HL-60/S4 treated with phorbol 12-myristate 13-acetate at 8.2 ng/mL for 4 days and 3 days (cell line): ENCODE measurements around the gene NDUFB3.
"Not testable (repeated sequence)": the region's sequence is repeated elsewhere in the genome, so short reads cannot be mapped to it uniquely, and the experiment has no call there.

ENCODE experiments used
- in situ Hi-C: fragments of 300-500 bp; cut with MboI; formaldehyde crosslinking; loops from 2 replicates; pipeline ENCODE4 v1.15.0; 2022; ENCODE audit warnings: low sequenced_read_pairs

Gene NDUFB3

DNA sequence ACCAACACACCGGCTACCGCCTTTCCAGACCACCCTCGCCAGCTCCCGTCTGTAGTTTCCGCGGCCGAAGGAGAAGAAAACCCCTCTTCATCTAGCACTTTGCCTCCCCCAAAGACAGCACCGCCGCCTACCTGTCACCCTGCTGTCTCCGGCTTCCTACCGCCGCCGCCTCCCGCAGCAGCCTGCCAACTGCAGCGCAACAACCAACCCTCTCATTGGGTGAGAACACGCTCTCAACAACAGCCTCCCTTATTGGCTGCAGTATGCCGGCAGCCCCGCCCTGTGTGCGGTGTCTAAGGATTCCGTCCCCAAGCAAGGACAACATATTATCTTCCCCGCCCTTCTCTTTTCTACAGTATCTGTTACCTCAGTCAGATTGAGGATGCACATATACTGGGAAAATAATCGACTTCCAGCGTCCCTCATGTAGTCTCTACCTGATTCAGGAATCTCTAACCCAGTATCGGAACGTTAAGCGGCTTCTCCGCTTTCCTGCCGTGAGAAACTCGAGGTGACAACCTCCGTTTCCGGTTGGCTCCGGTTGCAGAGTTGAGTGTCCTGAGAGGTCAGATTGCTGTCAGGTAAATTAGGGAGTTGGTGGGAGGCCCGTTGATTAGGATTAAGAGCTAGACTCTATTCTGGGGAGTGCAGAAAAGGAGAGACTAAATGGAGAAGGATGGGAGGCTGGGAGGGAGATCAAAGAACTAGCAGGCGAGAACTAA is at the start of gene NDUFB3, which contains the start of gene HYCC2:
Gene NDUFB3 (plus strand): TSS at position 523 of the 722 bp plus-strand sequence. CDS start 6,882 bp downstream, outside the sequence.
Gene HYCC2 (minus strand): TSS at position 193 of the 722 bp plus-strand sequence. CDS start 47,662 bp downstream, outside the sequence.
- in situ Hi-C loops, result no loop called here

DNA sequence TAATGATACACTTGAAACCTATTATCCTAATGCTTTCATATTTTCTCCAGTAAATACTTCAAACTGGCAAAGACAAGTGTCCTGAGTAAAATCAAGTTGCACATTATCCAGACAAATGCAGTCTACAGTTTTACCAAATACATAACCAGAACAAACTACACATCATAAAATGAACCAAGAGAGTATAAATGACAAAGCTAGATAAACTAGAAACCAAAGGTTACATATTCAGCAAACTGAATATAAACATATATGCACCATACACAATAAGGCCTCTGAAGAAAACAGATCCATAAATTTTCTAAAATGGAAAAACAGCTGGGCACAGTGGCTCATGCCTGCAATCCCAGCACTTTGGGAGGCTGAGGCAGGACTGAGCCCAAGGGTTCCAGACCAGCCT is 47.3 kb upstream of the NDUFB3 start:
- in situ Hi-C loops, result no loop called here

DNA sequence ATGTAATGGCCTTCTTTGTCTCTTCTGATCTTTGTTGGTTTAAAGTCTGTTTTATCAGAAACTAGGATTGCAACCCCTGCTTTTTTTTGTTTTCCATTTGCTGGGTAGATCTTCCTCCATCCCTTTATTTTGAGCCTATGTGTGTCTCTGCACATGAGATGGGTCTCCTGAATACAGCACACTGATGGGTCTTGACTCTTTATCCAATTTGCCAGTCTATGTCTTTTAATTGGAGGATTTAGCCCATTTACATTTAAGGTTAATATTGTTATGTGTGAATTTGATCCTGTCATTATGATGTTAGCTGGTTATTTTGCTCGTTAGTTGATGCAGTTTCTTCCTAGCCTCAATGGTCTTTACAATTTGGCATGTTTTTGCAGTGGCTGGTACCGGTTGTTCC is 37.4 kb upstream of the NDUFB3 start:
- in situ Hi-C loops, result not testable (repeated sequence)

DNA sequence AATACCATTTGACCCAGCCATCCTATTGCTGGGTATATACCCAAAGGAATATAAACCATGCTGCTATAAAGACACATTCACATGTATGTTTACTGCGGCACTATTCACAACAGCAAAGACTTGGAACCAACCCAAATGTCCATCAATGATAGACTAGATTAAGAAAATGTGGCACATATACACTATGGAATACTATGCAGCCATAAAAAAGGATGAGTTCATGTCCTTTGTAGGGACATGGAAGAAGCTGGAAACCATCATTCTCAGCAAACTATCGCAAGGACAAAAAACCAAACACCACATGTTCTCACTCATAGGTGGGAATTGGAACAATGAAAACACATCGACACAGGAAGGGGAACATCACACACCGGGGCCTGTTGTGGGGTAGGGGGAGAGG is 33.4 kb upstream of the NDUFB3 start:
- in situ Hi-C loops, result not testable (repeated sequence)

DNA sequence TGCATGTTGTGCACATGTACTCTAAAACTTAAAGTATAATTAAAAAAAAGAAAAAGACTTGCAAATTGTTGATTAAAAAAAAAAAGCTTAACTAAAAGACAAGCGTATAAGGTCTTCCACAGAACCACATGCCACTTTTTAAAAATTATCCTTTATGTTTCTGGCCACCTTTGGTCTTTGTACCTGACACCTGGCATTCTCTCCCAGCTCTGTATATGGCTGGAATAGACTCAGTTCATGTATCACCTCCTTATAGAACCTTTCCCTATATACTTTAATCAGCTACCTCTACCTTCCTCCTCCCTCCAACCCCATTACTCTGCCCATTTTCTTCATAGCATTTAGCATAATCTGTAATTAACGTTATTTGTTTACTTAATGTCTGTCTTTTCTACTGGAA is 32.9 kb upstream of the NDUFB3 start:
- in situ Hi-C loops, result no loop called here

DNA sequence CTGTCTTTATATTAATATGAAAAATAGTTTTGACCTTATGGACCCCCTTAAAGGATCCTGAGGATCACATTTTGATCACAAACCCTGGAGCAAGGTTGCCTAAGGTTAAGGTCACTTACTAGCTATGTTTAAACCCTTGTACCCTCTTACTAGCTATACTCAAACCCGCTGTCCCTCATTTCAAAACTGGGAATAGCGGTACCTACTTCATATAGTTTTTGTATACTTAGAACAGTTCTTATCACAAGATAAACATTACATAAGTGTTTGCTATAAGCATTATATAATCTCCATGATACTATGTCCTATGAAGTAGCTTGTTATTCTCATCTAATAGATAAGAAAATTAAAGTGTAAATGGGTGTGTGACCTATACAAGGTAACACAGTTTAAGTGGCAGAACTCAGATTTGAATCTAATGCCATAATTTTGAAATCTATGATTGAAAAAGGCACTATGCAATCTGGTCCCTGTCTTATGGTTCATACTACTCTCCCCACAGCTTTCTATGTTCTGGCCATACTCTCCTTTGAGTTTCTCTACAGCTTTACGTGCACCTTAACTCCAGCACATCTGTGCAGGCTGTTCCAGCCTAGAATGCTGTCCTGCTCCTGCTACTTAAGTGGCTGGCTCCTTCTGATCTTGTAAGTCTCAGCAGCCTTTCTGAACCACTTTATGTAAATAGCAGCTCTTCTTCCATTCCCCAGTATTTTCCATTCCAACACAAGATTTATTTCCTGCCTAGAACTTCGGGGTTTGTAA is 30.8 kb upstream of the NDUFB3 start:
- in situ Hi-C loops, result no loop called here

DNA sequence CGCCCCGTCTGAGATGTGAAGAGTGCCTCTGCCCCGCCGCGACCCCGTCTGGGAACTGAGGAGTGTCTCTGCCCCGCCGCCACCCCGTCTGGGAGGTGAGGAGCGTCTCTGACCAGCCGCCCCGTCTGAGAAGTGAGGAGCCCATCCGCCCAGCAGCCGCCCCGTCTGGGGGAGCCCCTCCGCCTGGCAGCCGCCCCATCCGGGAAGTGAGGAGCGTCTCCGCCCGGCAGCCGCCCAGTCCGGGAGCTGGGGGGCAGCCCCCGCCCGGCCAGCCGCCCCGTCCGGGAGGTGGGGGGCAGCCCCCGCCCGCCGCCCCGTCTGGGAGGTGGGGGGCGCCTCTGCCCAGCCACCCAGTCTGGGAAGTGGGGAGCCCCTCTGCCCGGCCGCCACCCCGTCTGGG is 29.4 kb upstream of the NDUFB3 start:
- in situ Hi-C loops, result not testable (repeated sequence)

DNA sequence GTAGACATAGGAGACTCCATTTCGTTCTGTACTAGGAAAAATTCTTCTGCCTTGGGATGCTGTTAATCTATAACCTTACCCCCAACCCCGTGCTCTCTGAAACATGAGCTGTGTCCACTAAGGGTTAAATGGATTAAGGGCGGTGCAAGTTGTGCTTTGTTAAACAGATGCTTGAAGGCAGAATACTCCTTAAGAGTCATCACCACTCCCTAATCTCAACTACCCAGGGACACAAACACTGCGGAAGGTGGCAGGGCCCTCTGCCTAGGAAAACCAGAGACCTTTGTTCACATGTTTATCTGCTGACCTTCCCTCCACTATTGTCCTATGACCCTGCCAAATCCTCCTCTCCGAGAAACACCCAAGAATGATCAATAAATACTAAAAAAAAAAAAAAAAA is 28.8 kb upstream of the NDUFB3 start:
- in situ Hi-C loops, result not testable (repeated sequence)

DNA sequence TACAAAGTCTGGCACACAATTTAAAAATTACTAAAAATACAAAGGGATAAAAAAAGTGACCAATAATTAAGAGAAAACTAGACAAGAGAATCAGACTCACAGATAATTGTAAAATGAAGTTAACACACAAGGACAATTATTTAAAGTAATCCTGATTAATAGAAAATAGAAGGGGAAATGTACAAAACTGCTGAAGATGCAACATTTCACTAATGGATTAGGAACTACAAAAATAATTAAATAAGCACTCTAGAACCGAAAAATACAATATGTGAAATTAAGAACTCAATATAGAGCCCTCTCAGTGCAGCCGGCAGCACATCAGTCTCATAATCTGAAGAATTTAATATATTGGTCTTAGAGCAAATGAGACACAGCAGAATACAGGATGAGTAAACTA is 24.9 kb upstream of the NDUFB3 start:
- in situ Hi-C loops, result no loop called here

DNA sequence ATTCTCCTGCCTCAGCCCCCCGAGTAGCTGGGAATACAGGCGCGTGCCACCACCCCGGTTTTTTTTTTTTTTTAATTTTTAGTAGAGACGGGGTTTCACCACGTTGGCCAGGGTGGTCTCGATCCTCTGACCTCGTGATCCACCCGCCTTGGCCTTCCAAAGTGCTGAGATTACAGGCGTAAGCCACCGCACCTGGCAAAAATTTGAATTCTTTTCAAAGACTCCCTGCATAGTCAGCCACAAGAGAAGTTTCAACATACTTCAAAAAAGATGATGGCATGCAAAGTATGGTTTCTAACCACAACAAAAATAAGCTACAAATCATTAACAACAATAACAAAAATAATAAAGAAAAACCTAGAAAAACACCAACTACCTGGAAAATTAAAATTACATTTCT is 22.3 kb upstream of the NDUFB3 start:
- in situ Hi-C loops, result no loop called here

DNA sequence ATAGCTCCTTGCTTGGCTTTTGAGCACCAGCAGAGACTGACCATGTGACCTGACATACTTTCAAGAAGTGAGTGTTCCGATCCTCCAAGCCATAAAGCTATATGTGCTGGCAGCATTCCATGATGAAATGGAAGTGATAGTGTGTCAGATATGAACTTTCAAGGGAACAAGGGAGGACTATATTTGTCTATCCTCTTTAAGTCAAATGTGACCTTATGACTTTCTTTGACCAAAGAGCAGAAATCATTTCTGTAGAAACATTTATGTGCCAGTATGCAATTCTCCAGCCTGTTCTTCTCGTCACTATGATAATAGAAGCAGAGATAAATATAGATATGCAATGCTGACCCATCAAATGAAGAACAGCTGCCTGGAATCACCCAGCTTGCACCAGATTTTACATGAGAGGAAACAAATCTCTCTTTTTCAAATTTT is 14.7 kb upstream of the NDUFB3 start:
- in situ Hi-C loops, result no loop called here

DNA sequence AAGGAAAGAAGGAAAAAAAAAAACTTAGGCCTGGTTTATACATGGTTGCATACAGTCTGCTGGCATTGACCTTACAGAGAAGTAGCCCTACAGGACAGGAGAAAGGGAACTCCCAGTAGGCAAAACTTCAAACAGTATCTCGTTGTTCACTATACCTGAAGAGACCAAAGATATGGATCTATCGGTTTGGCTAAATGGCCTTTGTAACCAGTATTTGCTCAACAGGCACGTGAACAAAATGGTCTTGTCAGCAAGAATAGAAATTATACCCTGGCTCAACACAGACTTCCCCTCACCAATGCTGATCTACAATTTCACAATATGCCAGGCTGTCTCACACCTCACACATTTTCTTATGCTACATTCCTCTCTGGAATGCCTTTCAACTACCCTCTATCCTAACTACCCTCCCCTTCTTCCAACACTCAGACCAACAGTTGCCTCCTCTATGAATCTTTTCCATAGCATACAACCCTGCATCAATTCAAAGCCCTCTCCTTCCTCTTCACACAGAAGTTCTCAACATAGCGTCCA is 14.0 kb upstream of the NDUFB3 start:
- in situ Hi-C loops, result no loop called here

DNA sequence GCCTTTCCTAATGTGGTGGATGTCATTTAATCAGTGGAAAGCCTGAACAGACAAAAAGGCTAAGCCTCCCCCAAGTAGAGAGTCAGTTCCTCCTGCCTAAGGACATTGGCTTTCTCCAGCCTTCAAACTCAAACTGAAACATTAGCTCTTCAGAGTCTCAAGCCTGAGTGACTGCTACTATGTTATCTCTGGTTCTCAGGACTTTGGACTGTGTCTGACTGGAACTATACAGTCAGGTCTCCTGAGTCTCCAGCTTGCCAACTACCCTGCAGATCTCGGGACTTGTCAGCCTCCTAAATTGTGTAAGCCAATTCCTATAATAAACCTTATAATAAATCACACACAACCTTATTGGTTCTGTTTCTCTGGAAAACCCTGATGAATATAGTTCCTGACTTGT is 12.9 kb upstream of the NDUFB3 start:
- in situ Hi-C loops, result no loop called here

DNA sequence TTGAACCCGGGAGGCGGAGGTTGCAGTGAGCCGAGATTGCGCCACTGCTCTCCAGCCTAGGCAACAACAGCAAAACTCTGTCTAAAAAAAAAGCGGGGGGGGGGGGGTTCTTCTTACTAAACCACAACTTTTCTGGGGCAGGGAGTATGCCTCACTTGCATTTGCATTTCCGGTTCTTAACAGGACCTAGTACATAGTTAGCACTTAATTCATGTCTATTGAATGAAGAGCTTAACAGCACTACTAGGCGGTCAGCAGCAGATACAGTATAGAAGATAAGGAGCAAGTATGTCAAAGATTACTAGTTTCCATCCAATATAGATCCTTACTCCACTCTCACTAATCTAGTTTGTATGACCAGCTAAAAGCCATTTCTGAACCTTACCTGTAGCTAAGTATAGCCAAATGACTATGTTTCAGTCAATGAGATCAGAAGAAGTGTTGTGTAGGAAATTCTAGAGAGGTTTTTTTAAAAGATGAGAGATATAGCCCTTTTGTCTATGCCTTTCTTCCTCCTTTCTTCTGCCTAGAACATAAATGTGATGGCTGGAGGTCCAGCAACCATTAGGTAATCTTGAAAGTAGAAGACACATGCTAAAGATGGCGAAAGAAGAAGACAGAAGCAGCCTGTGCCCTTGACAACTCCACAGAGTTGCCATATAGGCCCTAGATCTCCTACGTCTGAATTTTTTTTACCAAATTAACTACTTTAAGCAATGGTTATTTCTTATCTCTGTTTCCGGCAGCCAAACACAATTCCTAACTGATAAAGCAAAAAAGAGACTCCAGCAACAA is 11.6 kb upstream of the NDUFB3 start:
- in situ Hi-C loops, result no loop called here

DNA sequence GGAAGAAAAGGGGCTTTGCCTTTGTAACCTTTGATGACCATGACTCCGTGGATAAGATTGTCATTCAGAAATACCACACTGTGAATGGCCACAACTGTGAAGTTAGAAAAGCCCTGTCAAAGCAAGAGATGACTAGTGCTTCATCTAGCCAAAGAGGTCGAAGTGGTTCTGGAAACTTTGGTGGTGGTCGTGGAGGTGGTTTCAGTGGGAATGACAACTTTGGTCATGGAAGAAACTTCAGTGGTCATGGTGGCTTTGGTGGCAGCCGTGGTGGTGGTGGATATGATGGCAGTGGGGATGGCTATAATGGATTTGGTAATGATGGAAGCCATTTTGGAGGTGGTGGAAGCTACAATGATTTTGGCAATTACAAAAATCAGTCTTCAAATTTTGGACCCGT is 8.3 kb upstream of the NDUFB3 start:
- in situ Hi-C loops, result not testable (repeated sequence)

DNA sequence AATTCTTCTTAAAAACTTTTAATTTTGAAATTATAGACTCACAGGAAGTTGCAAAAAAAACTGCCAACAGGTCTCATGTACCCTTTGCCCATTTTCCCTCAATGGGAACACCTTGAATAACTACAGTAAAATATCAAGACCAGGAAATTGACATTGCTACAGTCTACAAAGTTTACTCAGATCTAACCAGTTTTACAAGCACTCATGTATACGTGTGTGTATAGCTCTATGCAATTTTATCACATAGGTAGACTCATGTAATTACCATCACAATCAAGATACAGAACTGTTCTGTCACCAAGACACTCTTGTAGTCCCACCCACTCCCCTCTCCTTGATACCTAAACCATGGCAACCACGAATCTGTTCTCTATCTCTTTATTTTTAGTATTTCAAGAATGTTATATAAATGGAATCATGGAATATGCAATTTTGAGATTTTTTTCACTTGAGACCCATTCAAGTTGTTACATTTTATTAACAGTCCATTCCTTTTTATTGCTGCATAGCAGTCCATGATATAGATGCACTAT is 6.9 kb upstream of the NDUFB3 start:
- in situ Hi-C loops, result no loop called here

DNA sequence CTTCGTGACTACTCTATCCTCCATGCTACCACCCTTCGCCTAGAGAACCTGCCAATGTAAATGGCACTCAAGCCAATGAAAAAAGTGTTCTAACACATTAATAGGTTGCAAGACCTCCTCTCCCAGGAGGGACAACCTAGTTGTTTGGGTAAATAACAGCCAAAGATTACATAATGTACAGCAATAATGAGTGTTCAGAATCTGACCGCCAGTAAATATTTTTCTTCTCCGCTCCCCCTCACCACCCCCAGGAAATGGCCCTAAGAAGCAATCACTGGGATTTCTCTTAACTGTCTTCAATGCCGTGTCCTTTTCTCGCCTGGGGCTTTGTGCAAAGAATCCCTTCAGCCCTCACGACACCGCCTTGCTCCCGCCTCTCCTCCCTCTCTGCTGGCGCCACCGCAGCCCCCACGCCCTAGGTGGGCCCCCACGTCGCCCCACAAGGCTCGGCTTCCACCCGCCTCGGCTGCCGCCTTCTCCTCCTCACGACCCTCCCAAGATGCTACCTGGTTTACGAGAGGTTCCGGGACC is 788 bp upstream of the NDUFB3 start:
- in situ Hi-C loops, result no loop called here

DNA sequence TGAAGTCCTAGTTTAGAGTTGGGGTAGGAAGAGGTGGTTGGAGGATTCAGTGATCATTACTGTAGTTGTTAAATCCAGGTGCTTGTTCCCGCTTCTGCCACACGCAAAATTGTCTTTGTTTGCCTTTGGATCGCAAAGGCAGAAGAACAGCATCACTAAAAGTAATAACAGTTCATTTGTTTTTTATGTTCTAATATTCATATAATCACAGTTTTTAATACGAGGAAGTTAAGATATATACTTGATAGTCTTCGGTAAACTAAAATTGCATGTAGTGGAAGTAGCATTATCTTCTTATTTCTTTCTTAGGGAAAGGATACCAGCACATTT is 365 bp downstream of the NDUFB3 start:
- in situ Hi-C loops, result no loop called here

DNA sequence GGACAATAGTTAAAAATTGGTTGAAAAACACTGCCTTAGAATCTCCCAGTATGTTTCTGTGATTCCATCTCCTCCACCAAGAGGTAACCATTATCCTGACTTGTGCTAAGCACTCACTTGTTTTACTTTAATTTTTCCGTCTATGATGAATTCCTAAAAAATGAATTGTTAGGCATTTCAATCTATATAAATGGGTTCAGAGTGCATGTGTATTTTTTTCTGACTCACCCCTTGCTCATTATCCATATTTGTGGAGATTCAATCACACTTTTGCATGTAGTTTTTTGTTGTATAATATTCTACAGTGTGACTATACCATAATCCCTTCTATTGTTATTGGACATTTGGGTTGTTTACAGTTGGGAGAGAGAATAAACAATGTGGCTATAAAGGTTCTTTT is 1.3 kb downstream of the NDUFB3 start:
- in situ Hi-C loops, result no loop called here

DNA sequence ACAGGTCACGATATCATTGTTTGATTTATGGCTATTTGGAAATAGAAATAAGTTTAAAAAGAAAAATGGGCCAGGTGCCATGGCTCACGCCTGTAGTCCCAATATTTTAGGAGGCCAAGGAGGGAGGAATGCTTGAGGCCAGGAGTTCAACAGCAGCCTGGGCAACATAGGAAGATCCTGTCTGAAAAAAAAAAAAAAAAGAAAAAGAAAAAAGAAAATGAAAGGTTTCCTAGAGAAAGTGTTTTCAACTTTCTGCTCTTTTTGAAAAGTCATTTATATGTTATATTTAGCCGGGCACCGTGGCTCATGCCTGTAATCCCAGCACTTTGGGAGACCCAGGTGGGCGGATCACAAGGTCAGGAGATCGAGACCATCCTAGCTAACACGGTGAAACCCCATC is 3.2 kb downstream of the NDUFB3 start:
- in situ Hi-C loops, result no loop called here

DNA sequence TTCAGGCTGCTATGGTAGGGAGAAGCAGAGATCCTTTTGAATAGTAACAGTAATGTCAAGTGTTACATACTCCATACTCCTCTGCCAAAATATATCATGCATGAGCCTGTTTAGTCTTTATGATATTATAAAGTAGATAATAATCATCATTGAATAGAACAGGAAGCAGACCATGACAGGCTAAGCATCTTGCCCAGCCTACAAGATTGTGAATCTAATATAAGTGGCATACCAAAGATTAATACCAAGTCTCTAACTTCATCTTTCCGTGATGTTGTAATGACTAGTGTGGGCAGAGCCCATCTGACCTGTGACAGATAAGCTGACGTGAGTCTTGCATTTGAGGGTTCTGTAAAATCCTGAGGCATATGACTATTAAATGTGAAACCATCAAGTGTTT is 13.1 kb downstream of the NDUFB3 start:
- in situ Hi-C loops, result no loop called here
